IMR-90 (cell line): ENCODE measurements around the gene CBR1. TPM values are rescaled to one million over a fixed set of nuclear protein-coding genes. Genes with fewer than 3 reads are reported as not detected.

ENCODE experiments used
- ATAC-seq: fragments of 200-7000 bp; cut with Tn5 transposase; 2 replicates; pipeline ENCODE4 v1.9.1; 2020; ENCODE audit warnings: low read depth, mild to moderate bottlenecking, moderate library complexity
- BruUV-seq: library from RNA; stranded (reverse); fragments of 400-500 nt; replicated peaks from 2 replicates; lab custom pipeline; 2021; lab: Mats Ljungman, UMichigan
- CTCF ChIA-PET: fragments of 300-600 bp; formaldehyde crosslinking; extraction: SDS; loops from one replicate; lab custom pipeline; 2021; ENCODE audit warnings: antibody characterized with exemption; lab: Yijun Ruan, JAX
- POLR2A ChIA-PET: fragments of 300-600 bp; sonication (Branson Sonifier 250); formaldehyde crosslinking; loops from one replicate; lab custom pipeline; 2022; ENCODE audit warnings: antibody characterized with exemption; ENCODE audit not compliant: unreplicated experiment; lab: Charles Lee
- DNase-seq: peaks from one replicate; pipeline ENCODE4 v3.0.0; 2013
- H2AFZ ChIP-seq: replicated peaks from 2 replicates; pipeline ENCODE3; 2013; ENCODE audit warnings: low read length, mild to moderate bottlenecking; ENCODE audit not compliant: poor library complexity
- H2AK5ac ChIP-seq: 2 replicates; pipeline ENCODE4 v1.6.1; 2013; ENCODE audit warnings: low read depth, low read length, inconsistent platforms
- H2AK9ac ChIP-seq: replicated peaks from 2 replicates; pipeline ENCODE3; 2013; ENCODE audit warnings: mild to moderate bottlenecking, low read depth, low read length, moderate library complexity; ENCODE audit not compliant: poor library complexity
- H2BK120ac ChIP-seq: 2 replicates; pipeline ENCODE4 v1.6.1; 2013; ENCODE audit warnings: low read depth, low read length, inconsistent platforms
- H2BK15ac ChIP-seq: 3 replicates; pipeline ENCODE4 v1.6.1; 2013; ENCODE audit warnings: low read depth, low read length, inconsistent platforms
- H2BK20ac ChIP-seq: 2 replicates; pipeline ENCODE4 v1.6.1; 2013; ENCODE audit warnings: low read depth, mild to moderate bottlenecking, inconsistent platforms, low read length, moderate library complexity
- H2BK5ac ChIP-seq: 2 replicates; pipeline ENCODE4 v1.6.1; 2013; ENCODE audit warnings: mild to moderate bottlenecking, low read depth, low read length, inconsistent platforms; ENCODE audit not compliant: poor library complexity, severe bottlenecking
- H3K14ac ChIP-seq: replicated peaks from 2 replicates; pipeline ENCODE4 v1.6.1; 2013; ENCODE audit warnings: low read depth, low read length, inconsistent platforms
- H3K18ac ChIP-seq: 2 replicates; pipeline ENCODE4 v1.6.1; 2013; ENCODE audit warnings: low read depth, low read length, control low read depth
- H3K23ac ChIP-seq: 2 replicates; pipeline ENCODE4 v1.6.1; 2013; ENCODE audit warnings: low read depth, low read length, inconsistent platforms
- H3K27ac ChIP-seq: 2 replicates; pipeline ENCODE4 v1.5.1; 2013; ENCODE audit warnings: mild to moderate bottlenecking, control low read depth, low read length; ENCODE audit not compliant: insufficient read depth
- H3K27me3 ChIP-seq: 2 replicates; pipeline ENCODE4 v1.6.1; 2013; ENCODE audit warnings: low read length; ENCODE audit not compliant: control insufficient read depth, insufficient read depth
- H3K36me3 ChIP-seq: 2 replicates; pipeline ENCODE4 v1.6.1; 2013; ENCODE audit warnings: low read length, mixed read lengths; ENCODE audit not compliant: control insufficient read depth, insufficient read depth
- H3K4ac ChIP-seq: 2 replicates; pipeline ENCODE4 v1.6.1; 2013; ENCODE audit warnings: low read depth, low read length, inconsistent platforms
- H3K4me1 ChIP-seq: 2 replicates; pipeline ENCODE4 v1.6.1; 2013; ENCODE audit warnings: low read length, mixed read lengths; ENCODE audit not compliant: control insufficient read depth, insufficient read depth
- H3K4me2 ChIP-seq: 2 replicates; pipeline ENCODE4 v1.6.1; 2013; ENCODE audit warnings: low read depth, mild to moderate bottlenecking, control low read depth, low read length, moderate library complexity
- H3K4me3 ChIP-seq: 2 replicates; pipeline ENCODE4 v1.5.1; 2013; ENCODE audit warnings: low read depth, mild to moderate bottlenecking, control low read depth, low read length, moderate library complexity; ENCODE audit not compliant: insufficient read depth
- H3K56ac ChIP-seq: 2 replicates; pipeline ENCODE4 v1.6.1; 2013; ENCODE audit warnings: low read length, inconsistent platforms; ENCODE audit not compliant: insufficient read depth; ENCODE audit errors: extremely low read depth
- H3K79me1 ChIP-seq, 2 experiments: 2 replicates each; pipeline ENCODE4 v1.6.1; 2013; ENCODE audit warnings: low read length in 2 of 2, inconsistent platforms in 1 of 2, low read depth in 1 of 2
- H3K9ac ChIP-seq: 2 replicates; pipeline ENCODE4 v1.6.1; 2013; ENCODE audit warnings: low read depth, low read length, control low read depth
- H3K9me1 ChIP-seq: 2 replicates; pipeline ENCODE4 v1.6.1; 2013; ENCODE audit warnings: low read length, inconsistent platforms; ENCODE audit not compliant: insufficient read depth
- H3K9me3 ChIP-seq: 2 replicates; pipeline ENCODE4 v1.6.1; 2013; ENCODE audit warnings: low read length; ENCODE audit not compliant: control insufficient read depth, insufficient read depth
- H4K20me1 ChIP-seq: 2 replicates; pipeline ENCODE4 v1.6.1; 2013; ENCODE audit warnings: low read length, inconsistent platforms; ENCODE audit not compliant: insufficient read depth
- H4K5ac ChIP-seq: 2 replicates; pipeline ENCODE4 v1.6.1; 2013; ENCODE audit warnings: mild to moderate bottlenecking, low read depth, low read length, control low read depth
- H4K8ac ChIP-seq, 2 experiments: 2 replicates each; pipeline ENCODE4 v1.6.1; 2013; ENCODE audit warnings: low read depth in 2 of 2, low read length in 2 of 2, control low read depth in 1 of 2, inconsistent platforms in 1 of 2
- H4K91ac ChIP-seq: 2 replicates; pipeline ENCODE4 v1.6.1; 2013; ENCODE audit warnings: low read depth, low read length, inconsistent platforms; ENCODE audit not compliant: insufficient read depth
- CTCF ChIP-seq: conservative IDR thresholded peaks from 2 replicates; pipeline ENCODE4 v1.5.1; 2012; ENCODE audit warnings: mild to moderate bottlenecking, low read depth, low read length, improper control_type of control experiment
- FOS ChIP-seq: fragments of 150-350 bp; IDR thresholded peaks from 2 replicates; pipeline ENCODE4 v1.6.1; 2016; ENCODE audit warnings: low read depth, low read length
- MAFK ChIP-seq: IDR thresholded peaks from 2 replicates; pipeline ENCODE4 v1.6.1; 2012; ENCODE audit warnings: low read depth, low read length, improper control_type of control experiment
- MAZ ChIP-seq: IDR thresholded peaks from 2 replicates; pipeline ENCODE4 v1.6.1; 2012; ENCODE audit warnings: low read depth, mild to moderate bottlenecking, low read length, improper control_type of control experiment, moderate library complexity, borderline replicate concordance
- SMC3 ChIP-seq: fragments of 150-350 bp; IDR thresholded peaks from 2 replicates; pipeline ENCODE4 v1.6.1; 2016; ENCODE audit warnings: low read depth, mild to moderate bottlenecking, antibody characterized with exemption, low read length, moderate library complexity
- dilution Hi-C: fragments of 300-500 bp; cut with HindIII; formaldehyde crosslinking; loops from one replicate; pipeline ENCODE4 v1.14.3; 2018; ENCODE audit warnings: low sequenced_read_pairs; ENCODE audit not compliant: unreplicated experiment
- in situ Hi-C: fragments of 300-500 bp; cut with MboI; formaldehyde crosslinking; loops from 3 replicates; pipeline ENCODE4 v1.14.3; 2019; ENCODE audit warnings: low sequenced_read_pairs, inconsistent platforms, mixed read lengths
- intact Hi-C: fragments of 100-400 bp; cut with micrococcal nuclease; formaldehyde crosslinking; loops from 2 replicates; pipeline ENCODE4 v1.10.0; 2022
- polyA plus RNA-seq, 3 experiments: library from polyadenylated mRNA; depleted of rRNA; stranded (reverse); fragments of >200 nt; gene quantifications; 2 replicates each; pipeline ENCODE4 v1.2.3, GENCODE V29; 2012; ENCODE audit warnings: low replicate concordance in 1 of 3
- total RNA-seq: library from RNA; depleted of rRNA; stranded (reverse); fragments of >200 nt; gene quantifications from 2 replicates; pipeline ENCODE4 v1.2.3, GENCODE V29; 2012

Gene CBR1
- total and polyA plus RNA-seq, 2 of the 4 experiments (the other 2 are of a cell fraction), result 122 to 222 TPM

- in situ Hi-C loops, result no loop called here
- Histone ChIP-seq H4K5ac (no peak overlapping the region), H2AK9ac (no peak overlapping the region), H3K27ac (no peak overlapping the region), H3K4ac (no peak overlapping the region), H2AK5ac (no peak overlapping the region), H3K9ac (no peak overlapping the region), H3K4me3 (no peak overlapping the region), H2BK120ac (no peak overlapping the region), H2AFZ (no peak overlapping the region), H3K18ac (no peak overlapping the region), H3K4me1 (peaks cover 2% of the 10 kb centered on the region; the same call in 1 of the 2 replicates), H3K36me3 (no peaks in the 10 kb centered on the region), H4K8ac (no peak overlapping the region), H3K27me3 (peaks cover 8% of the 10 kb centered on the region), H3K79me1 (no peaks in the 10 kb centered on the region), H3K23ac (no peak overlapping the region), H3K9me3 (peaks cover 11% of the 10 kb centered on the region), H4K20me1 (no peaks in the 10 kb centered on the region), H2BK5ac (no peak overlapping the region), H3K56ac (no peak overlapping the region), H2BK20ac (no peak overlapping the region), H2BK15ac (no peak overlapping the region), H3K9me1 (no peaks in the 10 kb centered on the region), H3K4me2 (no peak overlapping the region), H4K91ac (no peak overlapping the region), H3K14ac (no peak overlapping the region)
- POLR2A ChIA-PET, result no interaction called here
- DNase-seq (no peak), ATAC-seq (no peak; the same call in 1 of the 2 replicates)
- TF ChIP-seq FOS (no peak), MAFK (no peak), SMC3 (no peak), MAZ (no peak), CTCF (no peak)
- dilution Hi-C loops, result no loop called here
- intact Hi-C loops, result no loop called here
- CTCF ChIA-PET, result no interaction called here
- no TSS peak for BruUV-seq
Observed at GRCh38 chr21:36092681-36093080, 22.9 kb downstream of the CBR1 start.
